ENCODE data around the gene CTR9.

CTR9 gene

GRCh38 chr11:10746871-10747270 lies 4.2 kb upstream of the CTR9 start:
- no peak for DNase-seq
- Histone ChIP-seq H2AFZ (ENCODE audit: low read length) (no peak overlapping the region), H3K27ac (ENCODE audit: low read length) (no peak overlapping the region), H3K36me3 (replicated peaks; ENCODE audit: insufficient read depth, low read length) (no peaks in the 10 kb centered on the region), H3K79me2 (ENCODE audit: low read length) (peaks cover 5% of the 10 kb centered on the region), H3K9ac (ENCODE audit: low read length) (no peak overlapping the region), H3K4me3 (ENCODE audit: low read length) (no peak overlapping the region), H3K9me2 (replicated peaks; ENCODE audit: insufficient read depth, low read length) (no peaks in the 10 kb centered on the region), H3K4me2 (ENCODE audit: low read depth, low read length) (no peak overlapping the region), H3K27me3 (replicated peaks; ENCODE audit: insufficient read depth, low read length) (no peaks in the 10 kb centered on the region), H3F3A (ENCODE audit: insufficient read depth, low read length) (peaks cover 23% of the 10 kb centered on the region), H4K20me1 (ENCODE audit: insufficient read depth, low read length) (no peaks in the 10 kb centered on the region), H3K9me3 (replicated peaks; ENCODE audit: insufficient read depth, low read length) (no peaks in the 10 kb centered on the region), H3K4me1 (ENCODE audit: low read length) (peaks cover 21% of the 10 kb centered on the region)
- TF ChIP-seq CTCF (IDR thresholded peaks at IDR 0.05; ENCODE audit: low read length), result no peak
- TF ChIP-seq EZH2 (optimal IDR thresholded peaks at IDR 0.05; ENCODE audit: low read depth, low read length), result no peak
- TF ChIP-seq EZH2phosphoT487 (IDR thresholded peaks at IDR 0.05; ENCODE audit: low read length), result no peak

- TF ChIP-seq CTCF (IDR thresholded peaks at IDR 0.05; ENCODE audit: low read length) (no peak), EZH2phosphoT487 (IDR thresholded peaks at IDR 0.05; ENCODE audit: low read length) (no peak), EZH2 (optimal IDR thresholded peaks at IDR 0.05; ENCODE audit: low read depth, low read length) (no peak)
- H3K9me2 ChIP-seq (replicated peaks; ENCODE audit: insufficient read depth, low read length), result no peaks in the 10 kb centered on the region
- no peak overlapping the region for H3K9ac ChIP-seq (ENCODE audit: low read length)
Measured at GRCh38 chr11:10747733-10748132, 3.3 kb upstream of the CTR9 start.

GRCh38 chr11:10749476-10749875 lies 1.6 kb upstream of the CTR9 start:
- Histone ChIP-seq H3K9me2 (replicated peaks; ENCODE audit: insufficient read depth, low read length) (no peaks in the 10 kb centered on the region), H3K27me3 (replicated peaks; ENCODE audit: insufficient read depth, low read length) (no peaks in the 10 kb centered on the region), H3K4me2 (ENCODE audit: low read depth, low read length) (no peak overlapping the region), H2AFZ (ENCODE audit: low read length) (no peak overlapping the region), H3K79me2 (ENCODE audit: low read length) (peaks cover 24% of the 10 kb centered on the region), H3K36me3 (replicated peaks; ENCODE audit: insufficient read depth, low read length) (0 out of 2 replicates have a peak, but pooled peaks cover 5% of the 10 kb centered on the region), H3K9me3 (replicated peaks; ENCODE audit: insufficient read depth, low read length) (no peaks in the 10 kb centered on the region), H3K27ac (ENCODE audit: low read length) (no peak overlapping the region), H3K4me1 (ENCODE audit: low read length) (peaks cover 6% of the 10 kb centered on the region; the same call in 1 of the 2 replicates), H4K20me1 (ENCODE audit: insufficient read depth, low read length) (no peaks in the 10 kb centered on the region), H3K4me3 (ENCODE audit: low read length) (no peak overlapping the region), H3F3A (ENCODE audit: insufficient read depth, low read length) (peaks cover 18% of the 10 kb centered on the region), H3K9ac (ENCODE audit: low read length) (no peak overlapping the region)
- no peak for TF ChIP-seq EZH2phosphoT487 (IDR thresholded peaks at IDR 0.05; ENCODE audit: low read length)
- TF ChIP-seq EZH2 (optimal IDR thresholded peaks at IDR 0.05; ENCODE audit: low read depth, low read length), result no peak
- no peak for TF ChIP-seq CTCF (IDR thresholded peaks at IDR 0.05; ENCODE audit: low read length)
- DNase-seq, result no peak

More at GRCh38 chr11:10747733-10748132, 3.3 kb upstream of the CTR9 start:
- H3K79me2 ChIP-seq (ENCODE audit: low read length), result peaks cover 14% of the 10 kb centered on the region
- H2AFZ ChIP-seq (ENCODE audit: low read length), result no peak overlapping the region
- no peaks in the 10 kb centered on the region for H3K36me3 ChIP-seq (replicated peaks; ENCODE audit: insufficient read depth, low read length)
- H3K27me3 ChIP-seq (replicated peaks; ENCODE audit: insufficient read depth, low read length), result no peaks in the 10 kb centered on the region
- H3F3A ChIP-seq (ENCODE audit: insufficient read depth, low read length), result peaks cover 23% of the 10 kb centered on the region
- H3K4me3 ChIP-seq (ENCODE audit: low read length), result no peak overlapping the region
- no peak overlapping the region for H3K27ac ChIP-seq (ENCODE audit: low read length)
- H4K20me1 ChIP-seq (ENCODE audit: insufficient read depth, low read length), result no peaks in the 10 kb centered on the region
- H3K4me1 ChIP-seq (ENCODE audit: low read length), result peaks cover 21% of the 10 kb centered on the region
- H3K4me2 ChIP-seq (ENCODE audit: low read depth, low read length), result no peak overlapping the region
- DNase-seq, result no peak
- H3K9me3 ChIP-seq (replicated peaks; ENCODE audit: insufficient read depth, low read length), result no peaks in the 10 kb centered on the region
